ENCODE measurements around the gene ZNF648.

DNA sequence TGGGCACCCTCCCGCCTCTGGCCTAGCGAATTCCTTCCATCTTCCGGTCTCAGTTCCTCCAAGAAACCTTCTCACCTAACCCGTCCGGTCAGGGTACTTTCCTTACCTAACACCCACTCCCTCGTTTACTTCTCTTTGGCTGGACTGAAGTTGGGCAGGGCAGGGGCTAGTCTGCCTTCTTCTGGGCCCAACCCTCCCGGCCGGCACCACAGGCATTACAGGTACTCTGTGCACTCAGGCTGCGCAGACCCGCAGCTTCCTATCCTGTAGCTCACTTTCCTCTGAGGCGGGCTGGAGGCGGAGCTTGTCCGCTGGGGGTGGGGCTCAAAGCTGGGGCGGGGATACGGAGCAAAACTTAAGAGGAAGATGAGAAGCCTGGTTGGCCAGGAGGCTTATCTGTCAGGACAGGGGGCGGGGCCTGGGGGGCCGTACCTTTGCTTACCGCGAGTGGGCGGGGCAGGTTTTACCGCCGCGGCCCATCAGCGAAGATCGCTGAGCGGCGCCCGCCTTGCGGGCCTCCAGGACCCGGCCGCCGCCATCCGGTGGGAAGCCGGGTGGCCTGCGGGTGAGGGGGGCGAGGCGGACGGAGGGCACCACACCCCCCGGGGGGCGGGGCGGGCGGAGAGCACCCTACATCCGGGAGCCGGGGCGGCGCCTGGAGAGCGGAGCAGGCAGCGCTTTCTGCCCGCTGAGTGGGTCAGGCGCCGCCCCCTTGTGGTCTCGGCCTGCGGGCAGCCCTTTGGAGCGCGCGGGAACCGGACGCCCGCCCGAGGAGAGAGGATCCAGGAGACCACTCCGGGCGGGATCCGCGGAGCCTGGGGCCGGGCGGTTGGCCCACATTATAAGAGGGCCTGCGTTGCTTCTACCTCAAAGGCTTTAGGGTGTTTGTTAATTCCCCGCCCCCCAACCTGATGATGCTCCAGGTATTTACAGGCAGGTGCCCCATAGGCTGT, 31.9 kb downstream of the ZNF648 start:
- TF ChIP-seq, protein P1, sequence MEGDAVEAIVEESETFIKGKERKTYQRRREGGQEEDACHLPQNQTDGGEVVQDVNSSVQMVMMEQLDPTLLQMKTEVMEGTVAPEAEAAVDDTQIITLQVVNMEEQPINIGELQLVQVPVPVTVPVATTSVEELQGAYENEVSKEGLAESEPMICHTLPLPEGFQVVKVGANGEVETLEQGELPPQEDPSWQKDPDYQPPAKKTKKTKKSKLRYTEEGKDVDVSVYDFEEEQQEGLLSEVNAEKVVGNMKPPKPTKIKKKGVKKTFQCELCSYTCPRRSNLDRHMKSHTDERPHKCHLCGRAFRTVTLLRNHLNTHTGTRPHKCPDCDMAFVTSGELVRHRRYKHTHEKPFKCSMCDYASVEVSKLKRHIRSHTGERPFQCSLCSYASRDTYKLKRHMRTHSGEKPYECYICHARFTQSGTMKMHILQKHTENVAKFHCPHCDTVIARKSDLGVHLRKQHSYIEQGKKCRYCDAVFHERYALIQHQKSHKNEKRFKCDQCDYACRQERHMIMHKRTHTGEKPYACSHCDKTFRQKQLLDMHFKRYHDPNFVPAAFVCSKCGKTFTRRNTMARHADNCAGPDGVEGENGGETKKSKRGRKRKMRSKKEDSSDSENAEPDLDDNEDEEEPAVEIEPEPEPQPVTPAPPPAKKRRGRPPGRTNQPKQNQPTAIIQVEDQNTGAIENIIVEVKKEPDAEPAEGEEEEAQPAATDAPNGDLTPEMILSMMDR (IDR thresholded peaks at IDR 0.05) = peak in 3 of 4 experiments; percentile 55 to 70 (median 64)
- TF ChIP-seq POLR2A (IDR thresholded peaks at IDR 0.05) (peak; percentile 78), POLR2AphosphoS5 (IDR thresholded peaks at IDR 0.05) (peak; percentile 90)

Data from prostate gland (tissue), 2 donors.